Measurements from ENCODE around the gene SMARCAL1. TPM values are rescaled to one million over a fixed set of nuclear protein-coding genes. Genes with fewer than 3 reads are reported as not detected.

The SMARCAL1 gene
- total and polyA plus RNA-seq, 9 of the 15 experiments (the other 6 are each of a cell fraction or from before 2014, with no cell fraction given) = 8.2 to 27.9 (median 12.4) TPM

DNA sequence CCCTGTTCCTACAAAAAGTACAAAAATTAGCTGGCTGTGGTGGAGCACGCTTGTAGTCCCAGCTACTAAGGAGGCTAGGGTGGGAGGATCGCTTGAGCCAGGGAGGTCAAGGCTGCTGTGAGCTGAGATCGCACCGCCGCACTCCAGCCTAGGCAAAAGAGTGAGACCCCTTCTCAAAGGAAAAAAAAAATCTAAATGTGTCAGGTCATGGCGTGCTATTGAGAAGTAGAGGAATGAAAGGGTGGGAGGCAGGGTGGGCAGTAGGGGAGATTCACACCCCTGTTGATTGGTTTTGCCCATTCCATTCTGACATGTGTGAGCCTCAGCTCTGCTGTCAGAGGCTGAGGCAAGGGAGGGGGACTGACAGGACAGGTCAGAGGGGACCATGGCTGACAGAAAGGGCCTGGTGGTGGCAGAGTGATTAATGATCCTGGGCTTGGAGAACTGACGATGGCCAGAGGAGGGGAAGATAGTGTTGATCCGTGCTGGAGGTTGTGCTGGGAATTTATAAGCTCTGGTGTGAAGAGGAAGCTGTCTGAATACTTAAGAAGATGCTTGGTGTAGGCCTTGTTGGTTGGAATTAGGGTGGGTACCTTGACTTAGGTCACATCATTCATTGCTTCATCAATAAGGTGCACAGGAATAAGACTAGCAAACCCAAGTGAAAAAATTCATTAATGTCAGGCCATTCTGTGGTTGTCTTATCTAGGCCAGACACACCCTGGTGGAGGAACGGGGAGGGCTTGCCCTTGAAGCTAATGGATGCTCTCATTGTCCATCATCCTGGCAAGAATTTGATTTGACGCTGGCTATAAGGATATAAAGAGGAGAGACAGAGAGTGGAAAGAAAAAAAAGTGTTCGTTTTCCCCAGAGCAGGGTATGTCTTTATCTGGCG lies 19.1 kb upstream of the SMARCAL1 start (continued):
- TF ChIP-seq, protein P1, sequence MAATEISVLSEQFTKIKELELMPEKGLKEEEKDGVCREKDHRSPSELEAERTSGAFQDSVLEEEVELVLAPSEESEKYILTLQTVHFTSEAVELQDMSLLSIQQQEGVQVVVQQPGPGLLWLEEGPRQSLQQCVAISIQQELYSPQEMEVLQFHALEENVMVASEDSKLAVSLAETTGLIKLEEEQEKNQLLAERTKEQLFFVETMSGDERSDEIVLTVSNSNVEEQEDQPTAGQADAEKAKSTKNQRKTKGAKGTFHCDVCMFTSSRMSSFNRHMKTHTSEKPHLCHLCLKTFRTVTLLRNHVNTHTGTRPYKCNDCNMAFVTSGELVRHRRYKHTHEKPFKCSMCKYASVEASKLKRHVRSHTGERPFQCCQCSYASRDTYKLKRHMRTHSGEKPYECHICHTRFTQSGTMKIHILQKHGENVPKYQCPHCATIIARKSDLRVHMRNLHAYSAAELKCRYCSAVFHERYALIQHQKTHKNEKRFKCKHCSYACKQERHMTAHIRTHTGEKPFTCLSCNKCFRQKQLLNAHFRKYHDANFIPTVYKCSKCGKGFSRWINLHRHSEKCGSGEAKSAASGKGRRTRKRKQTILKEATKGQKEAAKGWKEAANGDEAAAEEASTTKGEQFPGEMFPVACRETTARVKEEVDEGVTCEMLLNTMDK (IDR thresholded peaks at IDR 0.05; ENCODE audit: borderline replicate concordance, insufficient read depth, low read depth, low read length, poor library complexity, severe bottlenecking) = no peak
- TF ChIP-seq TGIF2 (CRISPR knock-in tag; IDR thresholded peaks at IDR 0.05) (no peak), ATF4 (CRISPR knock-in tag; IDR thresholded peaks at IDR 0.05) (no peak), THAP12 (CRISPR knock-in tag; IDR thresholded peaks at IDR 0.05) (no peak), ZNF318 (IDR thresholded peaks at IDR 0.05; ENCODE audit: borderline replicate concordance in 1 of 2, low read depth in 1 of 2) (no peak), NR1H2 (CRISPR knock-in tag; IDR thresholded peaks at IDR 0.05) (no peak)
- TF ChIP-seq, protein P2, sequence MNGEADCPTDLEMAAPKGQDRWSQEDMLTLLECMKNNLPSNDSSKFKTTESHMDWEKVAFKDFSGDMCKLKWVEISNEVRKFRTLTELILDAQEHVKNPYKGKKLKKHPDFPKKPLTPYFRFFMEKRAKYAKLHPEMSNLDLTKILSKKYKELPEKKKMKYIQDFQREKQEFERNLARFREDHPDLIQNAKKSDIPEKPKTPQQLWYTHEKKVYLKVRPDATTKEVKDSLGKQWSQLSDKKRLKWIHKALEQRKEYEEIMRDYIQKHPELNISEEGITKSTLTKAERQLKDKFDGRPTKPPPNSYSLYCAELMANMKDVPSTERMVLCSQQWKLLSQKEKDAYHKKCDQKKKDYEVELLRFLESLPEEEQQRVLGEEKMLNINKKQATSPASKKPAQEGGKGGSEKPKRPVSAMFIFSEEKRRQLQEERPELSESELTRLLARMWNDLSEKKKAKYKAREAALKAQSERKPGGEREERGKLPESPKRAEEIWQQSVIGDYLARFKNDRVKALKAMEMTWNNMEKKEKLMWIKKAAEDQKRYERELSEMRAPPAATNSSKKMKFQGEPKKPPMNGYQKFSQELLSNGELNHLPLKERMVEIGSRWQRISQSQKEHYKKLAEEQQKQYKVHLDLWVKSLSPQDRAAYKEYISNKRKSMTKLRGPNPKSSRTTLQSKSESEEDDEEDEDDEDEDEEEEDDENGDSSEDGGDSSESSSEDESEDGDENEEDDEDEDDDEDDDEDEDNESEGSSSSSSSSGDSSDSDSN (IDR thresholded peaks at IDR 0.05; ENCODE audit: borderline replicate concordance in 1 of 2, low read depth in 2 of 2, low read length in 2 of 2) = no peak

All from K562 (cell line).